ENCODE results near the gene GPBP1.

DNA sequence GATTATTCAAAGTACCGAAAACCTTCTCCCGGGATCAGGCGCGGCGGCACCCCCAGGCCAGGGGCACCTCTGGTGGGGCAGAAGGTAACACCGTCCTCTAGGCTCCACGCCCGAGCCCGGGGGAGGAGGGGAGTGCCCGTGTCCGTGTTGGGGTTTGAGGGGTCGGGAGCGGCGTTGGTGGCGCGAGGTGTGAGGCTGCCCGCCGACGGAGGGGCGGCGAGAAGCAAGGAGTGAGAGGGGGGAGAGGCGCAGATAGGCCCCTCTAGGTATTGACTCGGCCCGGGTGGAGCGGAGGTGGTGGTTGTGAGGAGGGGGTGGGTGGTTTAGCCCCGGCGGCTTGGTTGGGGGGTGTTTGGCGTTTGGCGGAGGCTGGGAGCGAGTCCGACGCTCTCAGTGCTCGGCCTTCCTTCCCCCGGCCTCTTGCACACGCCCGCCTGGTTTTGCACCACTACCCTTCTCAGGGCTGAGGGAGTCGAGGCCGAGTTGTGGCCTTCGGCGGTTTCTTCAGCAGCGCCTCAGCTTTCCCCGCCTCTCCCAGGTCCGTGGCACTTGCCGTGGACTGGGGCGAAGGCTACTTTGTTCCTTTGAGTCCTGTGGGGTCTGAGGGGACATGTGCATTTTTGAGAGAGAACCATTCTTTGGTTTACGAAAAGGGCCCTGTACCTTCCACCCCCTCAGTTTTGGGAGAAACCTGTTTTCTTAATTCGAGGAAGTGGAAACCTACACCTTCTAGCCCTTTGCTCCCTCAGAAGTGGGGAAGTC lies 450 bp downstream of the GPBP1 start:
- TF ChIP-seq EZH2phosphoT487 (IDR thresholded peaks at IDR 0.05; ENCODE audit: unreplicated experiment) (no peak), EZH2 (IDR thresholded peaks at IDR 0.05; ENCODE audit: low read depth, unreplicated experiment) (no peak), POLR2AphosphoS5 (IDR thresholded peaks at IDR 0.05; ENCODE audit: low read depth) (no peak), CREB1 (CRISPR knock-in tag; IDR thresholded peaks at IDR 0.05; ENCODE audit: low read depth) (no peak), JUNB (IDR thresholded peaks at IDR 0.05; ENCODE audit: unreplicated experiment) (no peak), ZNF331 (CRISPR knock-in tag; IDR thresholded peaks at IDR 0.05; ENCODE audit: low read depth) (no peak), ZNF114 (CRISPR knock-in tag; IDR thresholded peaks at IDR 0.05) (no peak), NANOG (IDR thresholded peaks at IDR 0.05; ENCODE audit: borderline replicate concordance) (no peak)
- TF ChIP-seq, protein P1, sequence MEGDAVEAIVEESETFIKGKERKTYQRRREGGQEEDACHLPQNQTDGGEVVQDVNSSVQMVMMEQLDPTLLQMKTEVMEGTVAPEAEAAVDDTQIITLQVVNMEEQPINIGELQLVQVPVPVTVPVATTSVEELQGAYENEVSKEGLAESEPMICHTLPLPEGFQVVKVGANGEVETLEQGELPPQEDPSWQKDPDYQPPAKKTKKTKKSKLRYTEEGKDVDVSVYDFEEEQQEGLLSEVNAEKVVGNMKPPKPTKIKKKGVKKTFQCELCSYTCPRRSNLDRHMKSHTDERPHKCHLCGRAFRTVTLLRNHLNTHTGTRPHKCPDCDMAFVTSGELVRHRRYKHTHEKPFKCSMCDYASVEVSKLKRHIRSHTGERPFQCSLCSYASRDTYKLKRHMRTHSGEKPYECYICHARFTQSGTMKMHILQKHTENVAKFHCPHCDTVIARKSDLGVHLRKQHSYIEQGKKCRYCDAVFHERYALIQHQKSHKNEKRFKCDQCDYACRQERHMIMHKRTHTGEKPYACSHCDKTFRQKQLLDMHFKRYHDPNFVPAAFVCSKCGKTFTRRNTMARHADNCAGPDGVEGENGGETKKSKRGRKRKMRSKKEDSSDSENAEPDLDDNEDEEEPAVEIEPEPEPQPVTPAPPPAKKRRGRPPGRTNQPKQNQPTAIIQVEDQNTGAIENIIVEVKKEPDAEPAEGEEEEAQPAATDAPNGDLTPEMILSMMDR (conservative IDR thresholded peaks at IDR 0.05; ENCODE audit: low read depth in 2 of 2), result no peak
- TF ChIP-seq, protein P2, sequence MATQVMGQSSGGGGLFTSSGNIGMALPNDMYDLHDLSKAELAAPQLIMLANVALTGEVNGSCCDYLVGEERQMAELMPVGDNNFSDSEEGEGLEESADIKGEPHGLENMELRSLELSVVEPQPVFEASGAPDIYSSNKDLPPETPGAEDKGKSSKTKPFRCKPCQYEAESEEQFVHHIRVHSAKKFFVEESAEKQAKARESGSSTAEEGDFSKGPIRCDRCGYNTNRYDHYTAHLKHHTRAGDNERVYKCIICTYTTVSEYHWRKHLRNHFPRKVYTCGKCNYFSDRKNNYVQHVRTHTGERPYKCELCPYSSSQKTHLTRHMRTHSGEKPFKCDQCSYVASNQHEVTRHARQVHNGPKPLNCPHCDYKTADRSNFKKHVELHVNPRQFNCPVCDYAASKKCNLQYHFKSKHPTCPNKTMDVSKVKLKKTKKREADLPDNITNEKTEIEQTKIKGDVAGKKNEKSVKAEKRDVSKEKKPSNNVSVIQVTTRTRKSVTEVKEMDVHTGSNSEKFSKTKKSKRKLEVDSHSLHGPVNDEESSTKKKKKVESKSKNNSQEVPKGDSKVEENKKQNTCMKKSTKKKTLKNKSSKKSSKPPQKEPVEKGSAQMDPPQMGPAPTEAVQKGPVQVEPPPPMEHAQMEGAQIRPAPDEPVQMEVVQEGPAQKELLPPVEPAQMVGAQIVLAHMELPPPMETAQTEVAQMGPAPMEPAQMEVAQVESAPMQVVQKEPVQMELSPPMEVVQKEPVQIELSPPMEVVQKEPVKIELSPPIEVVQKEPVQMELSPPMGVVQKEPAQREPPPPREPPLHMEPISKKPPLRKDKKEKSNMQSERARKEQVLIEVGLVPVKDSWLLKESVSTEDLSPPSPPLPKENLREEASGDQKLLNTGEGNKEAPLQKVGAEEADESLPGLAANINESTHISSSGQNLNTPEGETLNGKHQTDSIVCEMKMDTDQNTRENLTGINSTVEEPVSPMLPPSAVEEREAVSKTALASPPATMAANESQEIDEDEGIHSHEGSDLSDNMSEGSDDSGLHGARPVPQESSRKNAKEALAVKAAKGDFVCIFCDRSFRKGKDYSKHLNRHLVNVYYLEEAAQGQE (IDR thresholded peaks at IDR 0.05; ENCODE audit: unreplicated experiment), result no peak
- TF ChIP-seq, protein P3, sequence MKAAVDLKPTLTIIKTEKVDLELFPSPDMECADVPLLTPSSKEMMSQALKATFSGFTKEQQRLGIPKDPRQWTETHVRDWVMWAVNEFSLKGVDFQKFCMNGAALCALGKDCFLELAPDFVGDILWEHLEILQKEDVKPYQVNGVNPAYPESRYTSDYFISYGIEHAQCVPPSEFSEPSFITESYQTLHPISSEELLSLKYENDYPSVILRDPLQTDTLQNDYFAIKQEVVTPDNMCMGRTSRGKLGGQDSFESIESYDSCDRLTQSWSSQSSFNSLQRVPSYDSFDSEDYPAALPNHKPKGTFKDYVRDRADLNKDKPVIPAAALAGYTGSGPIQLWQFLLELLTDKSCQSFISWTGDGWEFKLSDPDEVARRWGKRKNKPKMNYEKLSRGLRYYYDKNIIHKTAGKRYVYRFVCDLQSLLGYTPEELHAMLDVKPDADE (IDR thresholded peaks at IDR 0.05), result no peak

Measured in GM23338 (cell line).